NCI-H345 (cell line): ENCODE data around the gene DIPK1A.

ENCODE experiments used
- DNase-seq: peaks from one replicate; lab custom pipeline; 2025; lab: John Stamatoyannopoulos, UW

The DIPK1A gene

DNA sequence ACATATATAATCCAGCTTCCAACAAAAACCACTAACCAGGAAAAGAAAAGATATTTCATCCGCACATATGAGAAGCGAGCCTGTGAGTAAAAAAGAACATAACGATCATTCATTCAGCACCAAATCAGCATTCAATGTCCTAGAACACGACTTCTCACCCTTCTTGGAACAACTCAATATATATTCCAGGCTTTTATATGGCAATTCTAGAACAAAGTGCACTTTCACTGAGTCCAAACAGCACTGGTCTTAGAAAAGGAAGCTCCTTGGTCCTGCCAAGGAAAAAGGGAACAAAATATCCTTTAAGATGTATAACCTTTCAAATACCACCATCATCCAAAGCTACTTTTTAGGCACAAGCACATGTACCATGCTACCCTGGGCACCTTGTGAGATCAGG, 84.9 kb downstream of the DIPK1A start:
- no peak for DNase-seq

DNA sequence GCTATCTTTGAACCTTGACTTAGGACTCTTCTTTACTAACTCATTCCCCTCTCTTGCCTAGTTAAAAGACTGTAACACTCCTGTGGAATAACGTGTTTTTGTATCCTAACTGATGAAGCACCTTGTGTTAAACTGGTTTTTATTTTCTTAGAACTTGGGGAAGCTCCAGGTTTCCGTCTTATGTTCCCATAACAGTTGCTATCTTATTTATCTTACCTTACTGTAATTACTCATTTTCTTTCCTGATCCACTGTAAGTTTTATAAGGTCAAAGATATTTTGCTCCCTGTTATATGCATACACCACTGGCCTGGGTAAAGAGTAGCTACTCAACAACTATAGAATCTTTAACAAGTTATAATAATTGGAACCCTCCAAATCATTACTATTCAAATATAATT, 86.3 kb downstream of the DIPK1A start:
- DNase-seq: no peak

DNA sequence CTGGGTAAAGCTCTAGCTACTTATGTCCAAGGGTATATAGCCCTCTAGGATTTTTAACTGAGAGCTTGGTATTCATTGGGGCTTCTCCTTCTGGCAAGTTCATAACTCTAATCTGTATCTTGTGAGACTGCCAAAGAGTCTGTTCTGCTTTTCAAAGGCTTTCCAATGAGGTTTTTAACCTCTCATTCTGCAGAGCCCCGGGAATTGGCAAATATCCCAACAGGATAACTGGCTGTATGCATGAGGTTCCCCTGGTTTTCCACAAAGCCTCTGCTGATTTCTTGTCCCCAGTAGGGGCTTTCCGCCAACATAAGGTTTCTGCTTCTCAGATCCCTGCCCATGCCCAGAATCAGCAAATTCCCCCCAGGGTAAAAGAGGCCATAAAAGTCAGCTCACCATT, 88.5 kb downstream of the DIPK1A start:
- DNase-seq: no peak

DNA sequence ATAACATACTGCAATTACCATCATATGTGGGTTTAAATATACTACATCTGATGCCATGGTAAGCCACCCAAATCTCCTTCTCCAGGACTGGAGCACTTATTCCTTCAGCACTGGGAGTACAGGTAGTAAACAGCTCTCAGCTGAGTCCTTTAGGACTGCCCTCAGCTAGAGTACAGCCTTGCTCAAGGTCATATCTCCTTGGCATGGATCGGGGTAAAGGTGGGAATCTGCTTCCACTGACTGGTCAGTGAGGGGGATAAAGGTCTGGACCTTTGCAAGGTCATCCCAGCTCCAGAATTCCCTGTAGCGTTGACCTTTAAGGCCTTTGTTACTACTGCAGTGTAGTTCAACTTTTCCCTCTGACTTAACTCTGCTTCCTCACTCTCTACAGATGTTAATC, 90.7 kb downstream of the DIPK1A start:
- no peak for DNase-seq

DNA sequence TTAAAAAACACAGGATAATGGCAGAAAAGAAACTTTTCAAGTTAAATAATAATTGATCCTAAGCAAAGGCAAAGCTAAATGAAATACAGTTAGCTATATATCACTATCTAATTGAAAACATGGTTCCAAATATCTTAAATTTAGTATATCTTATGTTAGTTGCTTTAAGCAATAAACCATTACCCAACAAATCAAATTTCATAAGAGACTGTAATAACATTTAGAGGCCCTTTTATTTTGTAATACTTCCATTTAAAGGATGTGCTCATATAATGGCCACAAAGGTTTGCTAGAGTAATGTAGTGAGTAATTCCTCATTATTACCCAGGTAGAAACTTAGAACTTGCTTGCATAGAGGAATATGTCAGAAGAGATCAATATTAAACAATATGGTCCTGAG, 97.1 kb downstream of the DIPK1A start:
- no peak for DNase-seq

DNA sequence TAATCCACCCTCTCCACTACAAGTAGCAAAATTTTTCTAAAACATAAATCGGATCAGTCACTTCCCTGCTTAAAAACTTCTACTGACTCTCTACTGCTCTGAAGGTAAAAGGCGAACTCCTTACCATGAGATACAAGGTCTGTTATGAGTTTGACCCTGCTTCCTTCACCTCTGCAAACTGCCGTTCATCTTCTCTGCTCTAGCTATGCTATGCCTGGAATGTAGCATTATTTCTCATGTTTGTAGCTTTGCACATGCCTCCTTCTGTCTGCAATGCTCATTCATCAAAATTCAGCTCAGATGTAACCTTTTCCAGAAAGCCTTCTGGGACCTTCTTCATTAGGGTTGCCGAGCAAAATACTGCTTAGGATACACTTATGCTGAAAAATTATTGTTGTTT, 98.7 kb downstream of the DIPK1A start:
- DNase-seq: no peak

DNA sequence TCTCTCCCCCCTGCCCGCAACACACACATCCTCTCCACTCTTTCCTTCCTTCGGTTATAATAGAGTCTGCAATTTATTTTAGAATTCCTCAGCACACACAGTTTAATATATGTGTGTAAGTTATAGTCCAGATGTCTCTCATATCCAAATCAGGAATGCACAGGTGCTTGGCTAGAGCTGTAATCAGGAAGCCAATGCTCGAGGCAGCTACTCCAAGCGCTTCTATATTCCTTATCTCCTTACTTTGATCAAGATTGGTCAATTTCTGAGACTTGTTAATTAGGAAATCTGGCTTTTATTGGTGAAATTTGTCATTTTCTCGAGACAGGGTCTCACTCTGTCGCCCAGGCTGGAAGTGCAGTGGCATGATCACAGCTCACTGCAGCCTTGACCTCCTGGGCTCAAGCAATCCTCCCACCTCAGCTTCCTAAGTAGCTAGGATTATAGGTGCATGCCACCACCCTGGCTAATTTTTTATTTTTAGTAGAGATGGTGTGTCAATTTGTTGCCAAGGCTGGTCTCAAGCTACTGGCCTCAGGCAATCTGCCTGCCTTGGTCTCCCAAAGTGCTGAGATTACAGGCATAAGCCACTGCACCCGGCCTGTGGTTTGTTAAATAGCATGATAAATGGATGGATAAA, 101.7 kb downstream of the DIPK1A start:
- DNase-seq: no peak

DNA sequence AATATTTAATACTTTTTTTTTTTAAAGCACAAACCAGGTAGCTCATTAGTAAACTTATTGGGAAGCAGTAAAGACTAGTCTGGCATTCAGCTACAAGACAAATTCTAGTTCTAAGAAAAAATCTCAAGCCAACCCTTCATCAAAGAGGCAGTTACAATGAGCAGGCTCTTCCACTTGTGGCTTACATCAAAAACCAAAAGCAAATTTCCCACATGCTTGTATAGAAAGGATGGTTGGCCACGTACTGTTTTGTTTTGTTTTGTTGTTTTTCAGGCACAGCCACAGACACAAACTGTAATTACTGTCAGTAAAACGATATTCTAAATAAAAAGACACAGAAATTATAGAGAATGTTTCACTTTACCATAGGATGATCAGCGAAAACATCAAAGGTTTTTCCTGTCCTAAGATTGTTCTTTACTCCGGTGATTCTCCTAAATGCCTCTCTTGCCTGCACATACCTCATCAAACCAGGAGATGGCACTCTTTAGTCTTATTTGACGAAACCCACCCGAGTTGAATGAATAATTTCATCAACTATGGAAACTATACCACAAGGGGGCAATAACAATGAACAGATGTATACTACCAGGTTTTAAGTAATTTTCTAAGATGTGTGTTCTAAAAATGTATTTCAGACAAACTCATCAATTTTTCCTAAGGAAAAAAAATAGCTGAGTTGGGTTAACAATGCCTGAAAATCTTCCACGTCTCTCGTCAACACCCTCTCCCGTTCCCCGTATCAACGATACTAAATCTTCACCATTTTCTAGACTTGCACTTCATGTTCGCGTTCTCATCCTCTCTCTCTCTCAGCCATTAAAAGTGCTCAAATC, 102.5 kb downstream of the DIPK1A start:
- peak; percentile 85 for DNase-seq

DNA sequence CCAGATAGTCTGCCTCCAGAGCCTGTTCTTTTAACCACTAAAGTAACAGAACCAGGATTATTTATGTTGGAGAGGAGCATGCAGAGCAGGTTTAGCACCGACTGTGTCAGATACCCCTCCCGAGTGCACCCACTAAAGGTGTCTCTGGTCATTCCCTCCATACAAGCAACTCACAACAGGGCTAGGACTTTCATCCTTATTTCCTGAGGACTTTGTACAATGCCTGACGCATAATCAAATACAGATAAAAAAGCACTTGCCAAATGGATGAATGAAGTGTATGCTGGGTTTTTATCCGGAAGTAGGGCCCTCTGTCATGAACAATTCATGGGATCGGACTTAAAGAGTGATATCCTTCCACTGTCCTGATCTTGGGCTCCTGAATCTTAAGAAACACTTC, 103.4 kb downstream of the DIPK1A start:
- no peak for DNase-seq

DNA sequence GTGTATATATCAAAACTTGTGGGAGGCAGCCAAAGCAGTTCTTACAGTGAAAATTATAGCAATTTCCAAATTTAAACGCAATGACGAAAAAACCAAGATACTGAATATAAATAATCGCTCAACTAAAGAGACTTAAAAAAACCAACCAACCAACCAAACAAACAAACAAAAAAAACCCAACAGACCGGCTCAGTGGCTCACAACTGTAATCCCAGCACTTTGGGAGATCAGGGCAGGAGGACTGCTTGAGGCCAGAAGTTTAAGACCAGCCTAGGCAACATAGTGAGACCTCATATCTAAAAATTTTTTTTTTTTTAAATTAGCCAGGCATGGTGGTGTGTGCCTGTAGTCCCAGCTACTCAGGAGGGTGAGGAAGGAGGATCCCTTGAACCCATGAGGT, 106.0 kb downstream of the DIPK1A start:
- no peak for DNase-seq

DNA sequence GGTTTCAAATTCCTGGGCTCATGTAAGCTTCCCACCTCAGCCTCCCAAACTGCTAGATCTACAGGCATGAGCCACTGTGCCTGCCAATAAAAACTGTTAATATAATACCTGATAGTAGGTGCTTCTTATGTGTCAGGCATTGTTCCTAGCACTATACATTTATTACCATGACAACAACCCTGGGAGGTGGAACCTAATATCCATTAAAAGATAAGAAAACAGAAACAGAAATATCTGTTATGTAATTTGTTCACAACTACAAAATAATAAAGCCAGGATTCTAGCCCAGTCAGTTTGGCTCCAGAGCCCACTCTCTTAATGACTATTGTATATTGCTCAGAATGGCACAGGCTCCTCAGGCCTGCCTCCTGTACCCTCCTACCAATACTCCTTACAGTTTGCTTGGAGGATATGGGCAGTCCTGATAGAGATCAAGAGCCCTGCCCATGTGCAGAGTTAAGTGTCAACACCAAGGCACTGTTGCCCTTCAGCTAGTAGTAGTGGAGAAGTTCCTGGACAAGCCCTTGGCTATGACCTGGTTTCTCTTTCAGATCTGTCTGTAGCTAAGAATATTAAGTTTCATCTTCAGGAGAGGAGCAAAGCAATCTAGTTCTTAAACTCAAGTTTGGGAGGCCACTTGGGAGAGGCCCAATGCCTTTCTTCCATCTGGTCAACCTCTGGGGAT, 107.0 kb downstream of the DIPK1A start:
- no peak for DNase-seq

DNA sequence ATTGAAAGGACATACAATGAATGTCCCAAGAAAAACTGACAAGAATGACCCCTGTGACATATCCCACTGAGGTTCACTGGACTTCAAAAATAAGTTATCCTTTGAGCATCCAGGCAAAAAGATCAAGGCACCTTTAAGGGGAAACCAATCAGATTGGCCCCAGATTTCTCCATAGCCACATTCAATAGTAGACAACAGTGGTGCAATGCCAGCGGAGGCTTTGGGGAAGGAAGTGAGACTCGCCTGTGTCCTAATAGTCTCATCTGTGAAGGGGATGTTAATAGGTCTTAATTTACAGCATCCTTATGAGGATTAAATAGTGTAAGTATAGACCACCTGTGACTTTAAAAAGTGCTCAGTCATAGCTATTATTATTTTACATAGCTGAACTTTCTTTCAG, 108.0 kb downstream of the DIPK1A start:
- no peak for DNase-seq

DNA sequence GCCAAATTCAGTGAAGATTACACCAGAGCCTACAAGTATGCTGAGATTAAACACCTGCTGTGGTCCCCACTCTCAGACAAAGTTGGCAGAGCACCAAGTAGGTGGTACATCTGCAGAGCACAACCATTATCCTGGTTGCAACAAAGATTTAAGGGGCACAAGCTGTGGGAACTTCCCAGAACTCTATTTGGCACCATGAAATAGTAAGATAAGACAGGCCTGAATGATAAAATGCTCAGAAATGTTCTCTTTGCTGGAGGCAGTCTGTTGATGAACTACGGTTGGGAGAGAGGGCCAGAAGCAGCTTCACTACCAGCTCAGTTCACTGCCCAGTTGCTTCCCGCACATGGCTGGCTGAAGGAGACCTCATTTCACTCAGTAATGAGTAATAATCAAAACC, 109.5 kb downstream of the DIPK1A start:
- DNase-seq: peak; percentile 33

DNA sequence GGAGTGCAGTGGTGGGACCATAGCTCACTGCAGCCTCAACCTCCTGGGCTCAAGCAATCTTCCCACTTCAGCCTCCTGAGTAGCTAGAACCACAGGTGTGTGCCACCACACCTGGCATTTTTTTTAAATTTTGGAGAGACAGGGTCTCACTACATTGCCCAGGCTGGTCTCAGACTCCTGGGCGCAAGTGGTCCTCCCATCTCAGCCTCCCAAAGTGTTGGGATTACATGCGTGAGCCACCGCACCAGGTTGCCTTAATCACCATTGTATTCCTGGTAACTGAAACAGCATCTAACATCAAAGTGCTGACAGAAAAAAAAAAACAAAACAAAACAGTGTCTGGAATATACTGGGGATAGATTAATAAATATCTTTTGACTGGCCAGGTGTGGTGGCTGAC, 111.2 kb downstream of the DIPK1A start:
- no peak for DNase-seq

DNA sequence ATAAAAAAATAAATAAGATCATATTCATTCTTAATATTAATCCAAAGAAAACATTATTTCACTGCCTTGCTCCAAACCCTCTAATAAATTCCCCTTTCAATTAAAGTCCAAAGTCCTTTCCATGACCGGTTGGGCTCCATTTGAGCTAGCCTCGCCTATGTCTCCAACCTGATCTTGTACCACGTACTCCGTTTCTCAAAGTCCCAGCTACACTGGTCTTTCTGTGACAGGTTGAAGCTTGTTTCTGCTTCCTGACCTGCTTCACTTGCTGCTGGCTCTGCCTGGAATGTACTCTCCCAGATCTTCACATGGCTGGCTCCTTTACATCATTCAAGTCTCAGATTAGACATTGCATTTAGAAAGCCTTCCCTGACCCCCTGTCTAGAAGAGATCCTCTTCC, 113.1 kb downstream of the DIPK1A start:
- DNase-seq: no peak

DNA sequence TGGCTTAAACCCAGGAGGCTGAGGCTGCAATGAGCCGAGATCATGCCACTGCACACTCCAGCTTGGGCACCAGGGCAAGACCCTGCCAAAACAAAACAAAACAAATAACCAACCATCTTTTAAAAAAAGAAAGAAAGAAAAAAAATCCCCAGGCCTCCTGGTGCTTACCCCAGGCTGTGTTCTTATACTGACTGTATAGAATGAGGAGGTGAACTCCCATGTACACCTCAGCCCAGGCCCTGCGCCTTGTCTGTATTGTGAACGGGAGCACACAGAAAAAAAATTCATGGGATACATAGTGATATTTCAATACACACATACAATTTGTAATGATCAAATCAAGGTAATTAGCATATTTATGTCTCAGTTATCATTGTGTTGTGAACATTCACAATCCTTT, 115.4 kb downstream of the DIPK1A start:
- no peak for DNase-seq

DNA sequence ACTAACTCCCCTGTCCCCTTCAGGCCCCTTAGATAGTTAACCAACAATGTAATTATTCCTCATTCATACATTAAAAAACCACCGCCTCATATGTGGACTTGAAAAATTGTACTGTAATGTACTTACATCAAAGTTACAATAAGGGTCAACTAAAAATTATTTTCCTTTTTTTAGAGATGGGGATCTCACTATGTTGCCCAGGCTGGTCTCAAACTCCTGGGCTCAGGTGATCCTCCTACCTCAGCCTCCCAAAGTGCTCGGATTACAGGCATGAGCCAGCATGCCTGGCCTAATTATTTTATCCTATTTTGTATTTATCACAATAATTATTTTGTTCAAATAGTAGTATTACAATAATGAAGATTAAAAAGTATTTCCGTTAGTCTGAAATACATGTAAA, 116.8 kb downstream of the DIPK1A start:
- DNase-seq: no peak

DNA sequence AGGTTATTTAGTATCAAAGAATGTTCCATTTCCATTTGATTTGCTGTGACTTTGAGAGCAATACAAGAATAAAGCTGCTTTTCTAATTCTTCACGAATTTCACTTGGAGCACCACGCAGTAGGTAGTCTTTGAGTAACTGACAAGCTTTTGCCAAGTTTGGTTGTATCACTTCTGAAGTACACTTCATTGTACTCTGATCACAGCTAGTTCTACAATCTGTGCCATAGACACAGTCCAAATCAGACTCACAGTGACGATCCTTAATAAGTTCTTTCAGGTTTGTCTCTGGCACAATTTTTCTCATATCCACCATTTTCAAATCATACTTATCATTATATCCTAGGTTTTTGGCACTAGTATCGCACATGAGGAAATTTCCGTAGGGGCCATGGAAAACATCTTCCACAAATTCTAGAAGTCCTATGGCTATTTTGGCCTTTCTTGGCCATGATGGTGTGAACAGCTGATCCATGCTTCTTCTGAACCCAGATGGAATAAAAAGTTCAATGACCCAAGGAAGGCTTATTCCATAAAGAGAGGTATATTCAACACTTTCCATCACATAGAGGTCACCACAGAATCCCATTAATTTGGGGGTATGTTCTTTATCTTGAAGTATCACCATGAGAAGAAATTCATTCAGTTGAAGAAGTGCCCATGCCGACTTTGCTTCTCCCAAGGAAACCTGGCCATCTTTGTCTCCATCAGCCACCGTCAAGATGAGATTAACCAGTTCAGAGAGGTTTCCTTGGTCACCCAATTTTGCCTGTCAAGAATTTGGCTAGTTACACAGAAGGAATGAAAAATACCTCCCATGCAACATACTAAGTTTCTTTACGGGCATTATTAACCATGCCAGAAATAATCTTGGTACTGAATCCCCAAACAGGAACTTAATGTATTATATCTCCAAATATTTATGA, 117.6 kb downstream of the DIPK1A start:
- no peak for DNase-seq

DNA sequence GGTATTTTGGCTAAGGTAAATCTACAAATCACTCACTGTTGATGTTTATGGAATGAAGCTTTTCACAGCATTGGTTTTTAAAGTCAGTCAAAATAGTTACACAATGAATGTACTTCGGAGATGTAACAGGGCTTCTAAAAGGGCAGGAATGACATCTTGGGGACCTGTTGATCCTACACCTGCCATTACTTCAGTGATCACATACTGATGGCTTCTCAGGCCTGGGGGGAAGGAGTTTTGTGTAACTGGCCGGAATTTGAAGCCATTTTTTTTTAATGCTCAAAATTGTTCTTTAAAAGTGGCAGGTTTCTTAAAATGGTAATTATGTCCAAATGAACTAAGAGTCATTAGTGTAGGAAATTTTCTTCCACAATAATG, 118.2 kb downstream of the DIPK1A start:
- no peak for DNase-seq

DNA sequence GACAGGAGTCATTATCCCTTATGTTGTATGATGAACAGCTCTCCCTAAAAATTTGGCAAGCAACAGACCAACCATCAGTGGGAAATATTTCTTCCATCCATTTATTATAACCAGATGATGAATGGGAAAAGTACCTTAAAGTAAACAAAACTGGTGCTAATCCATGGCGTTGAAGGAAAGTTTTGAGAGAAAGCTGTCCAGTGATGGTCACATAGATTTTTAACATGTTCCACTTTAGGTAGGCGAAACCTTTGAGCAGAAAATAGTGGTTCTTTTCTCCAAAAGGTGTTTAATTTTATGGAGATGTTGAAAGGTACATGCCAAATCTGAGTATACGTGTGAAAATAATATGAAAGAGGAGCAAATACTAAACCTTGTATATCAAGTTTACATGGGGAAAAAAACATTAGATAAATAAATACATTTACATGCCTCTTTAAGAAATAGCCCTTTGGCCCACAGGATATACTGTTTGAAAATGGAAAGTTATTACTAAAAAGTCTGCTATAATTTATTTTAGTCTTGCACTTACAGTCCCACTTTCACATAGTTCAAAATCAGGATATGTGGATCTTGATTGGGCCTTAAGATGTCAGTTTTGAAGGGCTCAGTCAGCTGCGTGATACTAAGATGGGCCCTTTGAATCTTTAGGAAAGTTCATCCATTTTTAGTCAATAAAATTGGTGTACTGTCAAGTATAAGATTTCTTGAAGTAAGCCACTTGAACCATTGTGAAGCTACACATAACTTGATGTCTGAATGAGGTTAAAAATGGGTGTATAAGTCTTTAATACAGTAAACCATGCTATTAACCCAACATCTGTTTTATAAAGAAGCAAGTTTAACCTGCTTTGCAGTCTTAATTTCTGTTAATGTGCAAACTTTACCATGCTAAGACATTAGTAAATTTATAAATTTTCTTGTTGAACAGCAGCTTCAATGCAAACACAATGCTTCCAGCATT, 118.9 kb downstream of the DIPK1A start:
- DNase-seq: no peak

DNA sequence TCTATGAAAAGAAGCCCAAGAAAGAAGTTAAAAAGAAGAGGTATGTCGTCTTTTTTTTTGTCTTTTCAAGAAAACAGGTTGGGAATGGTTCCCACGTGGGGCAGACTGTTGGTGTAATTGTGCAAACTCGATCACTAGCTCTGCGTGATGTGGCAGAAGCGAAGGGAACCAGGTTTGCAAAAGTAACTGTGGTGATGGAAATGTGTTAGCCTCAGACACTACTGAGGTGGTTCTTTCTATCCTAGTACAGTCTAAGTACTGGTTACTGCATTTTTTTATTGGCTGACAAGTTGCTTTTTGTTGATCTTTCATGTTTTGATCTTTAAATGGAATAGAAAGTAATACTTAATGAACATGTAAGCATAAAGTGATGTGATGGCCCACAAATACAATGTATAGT, 120.7 kb downstream of the DIPK1A start:
- no peak for DNase-seq
